ENCODE measurements around the gene N4BP2L1. TPM values are rescaled to one million over a fixed set of nuclear protein-coding genes. Genes with fewer than 3 reads are reported as not detected.

The N4BP2L1 gene
- polyA plus RNA-seq, 3 donors, result 50.9 to 82.5 (median 81.5) TPM

DNA sequence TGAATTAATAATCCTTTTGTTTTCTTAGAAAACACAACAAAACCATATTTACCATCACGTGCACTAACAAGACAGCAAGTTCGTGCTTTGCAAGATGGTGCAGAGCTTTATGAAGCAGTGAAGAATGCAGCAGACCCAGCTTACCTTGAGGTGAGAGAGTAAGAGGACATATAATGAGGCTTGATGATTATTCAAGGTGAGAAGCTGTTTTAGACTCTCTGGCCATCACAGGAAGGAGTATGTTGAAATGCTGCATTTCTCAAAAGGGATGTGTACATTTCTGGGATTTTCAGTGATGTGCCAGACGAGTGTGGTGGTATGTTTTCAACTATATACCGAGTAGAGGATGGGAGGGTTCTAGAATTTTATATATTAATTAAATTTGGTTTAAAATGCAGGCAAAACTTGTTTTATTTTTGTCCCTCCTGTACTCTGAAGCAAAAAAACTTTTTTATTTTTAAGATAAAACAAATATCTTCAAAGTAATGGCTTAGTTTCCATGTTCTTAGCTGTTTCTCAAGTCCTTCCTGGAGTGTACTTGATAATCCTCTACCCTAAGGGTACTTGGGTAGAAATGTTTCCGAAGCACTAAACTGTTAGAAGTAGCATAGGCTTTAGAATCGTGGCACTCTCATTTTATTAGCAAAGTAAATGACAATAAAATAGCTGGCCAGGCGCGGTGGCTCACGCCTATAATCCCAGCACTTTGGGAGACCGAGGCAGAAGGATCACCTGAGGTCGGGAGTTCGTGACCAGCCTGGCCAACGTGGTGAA lies 51.1 kb downstream of the N4BP2L1 start:
- Histone ChIP-seq H3K9me3 (replicated peaks in 1 of 2; ENCODE audit: control insufficient read depth in 1 of 2, insufficient read depth in 1 of 2, low read length in 2 of 2) (peaks cover 0 to 5% of the 10 kb centered on the region in 2 donors), H3K36me3 (replicated peaks in 1 of 2; ENCODE audit: control insufficient read depth in 1 of 2, insufficient read depth in 2 of 2, low read length in 2 of 2) (peaks cover 13 to 90% of the 10 kb centered on the region in 2 donors), H3K27ac (ENCODE audit: low read depth in 1 of 2, low read length in 2 of 2) (no peak overlapping the region), H3K79me2 (ENCODE audit: insufficient read depth, low read length) (no peaks in the 10 kb centered on the region), H3K4me3 (replicated peaks in 1 of 3; ENCODE audit: low read depth in 2 of 3, low read length in 3 of 3) (no peak overlapping the region), H4K20me1 (ENCODE audit: insufficient read depth, low read length) (no peaks in the 10 kb centered on the region), H3K9ac (ENCODE audit: insufficient read depth, low read length, poor library complexity, severe bottlenecking) (no peak overlapping the region), H3K4me2 (replicated peaks; ENCODE audit: extremely low read depth, low read length, poor library complexity, severe bottlenecking) (no peak overlapping the region), H3K4me1 (ENCODE audit: control insufficient read depth in 1 of 2, insufficient read depth in 2 of 2, low read length in 2 of 2) (no peaks in the 10 kb centered on the region), H2AFZ (ENCODE audit: insufficient read depth, low read depth, low read length, poor library complexity, severe bottlenecking) (no peak overlapping the region), H3K27me3 (ENCODE audit: control insufficient read depth in 2 of 2, insufficient read depth in 2 of 2, low read length in 2 of 2) (no peaks in the 10 kb centered on the region)
- H3K27me3 Mint-ChIP-seq (ENCODE audit: low read depth in 3 of 3), result no peaks in the 10 kb centered on the region
- no peaks in the 10 kb centered on the region for H3K4me1 Mint-ChIP-seq
- 84% methylated on average over 7 of the region's 13 CpGs for WGBS (ENCODE audit: insufficient coverage)
- no peak for DNase-seq
- intact Hi-C loops (cut with micrococcal nuclease), result no loop called here
- peaks cover 0 to 5% (median 3%) of the 10 kb centered on the region in 7 donors for H3K9me3 Mint-ChIP-seq
- peaks cover 40 to 50% of the 10 kb centered on the region in 2 donors for H3K36me3 Mint-ChIP-seq
- H3K4me3 Mint-ChIP-seq, result no peak overlapping the region
- TF ChIP-seq, protein P1, sequence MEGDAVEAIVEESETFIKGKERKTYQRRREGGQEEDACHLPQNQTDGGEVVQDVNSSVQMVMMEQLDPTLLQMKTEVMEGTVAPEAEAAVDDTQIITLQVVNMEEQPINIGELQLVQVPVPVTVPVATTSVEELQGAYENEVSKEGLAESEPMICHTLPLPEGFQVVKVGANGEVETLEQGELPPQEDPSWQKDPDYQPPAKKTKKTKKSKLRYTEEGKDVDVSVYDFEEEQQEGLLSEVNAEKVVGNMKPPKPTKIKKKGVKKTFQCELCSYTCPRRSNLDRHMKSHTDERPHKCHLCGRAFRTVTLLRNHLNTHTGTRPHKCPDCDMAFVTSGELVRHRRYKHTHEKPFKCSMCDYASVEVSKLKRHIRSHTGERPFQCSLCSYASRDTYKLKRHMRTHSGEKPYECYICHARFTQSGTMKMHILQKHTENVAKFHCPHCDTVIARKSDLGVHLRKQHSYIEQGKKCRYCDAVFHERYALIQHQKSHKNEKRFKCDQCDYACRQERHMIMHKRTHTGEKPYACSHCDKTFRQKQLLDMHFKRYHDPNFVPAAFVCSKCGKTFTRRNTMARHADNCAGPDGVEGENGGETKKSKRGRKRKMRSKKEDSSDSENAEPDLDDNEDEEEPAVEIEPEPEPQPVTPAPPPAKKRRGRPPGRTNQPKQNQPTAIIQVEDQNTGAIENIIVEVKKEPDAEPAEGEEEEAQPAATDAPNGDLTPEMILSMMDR (IDR thresholded peaks at IDR 0.05), result no peak
- no peak overlapping the region for H3K27ac Mint-ChIP-seq

DNA sequence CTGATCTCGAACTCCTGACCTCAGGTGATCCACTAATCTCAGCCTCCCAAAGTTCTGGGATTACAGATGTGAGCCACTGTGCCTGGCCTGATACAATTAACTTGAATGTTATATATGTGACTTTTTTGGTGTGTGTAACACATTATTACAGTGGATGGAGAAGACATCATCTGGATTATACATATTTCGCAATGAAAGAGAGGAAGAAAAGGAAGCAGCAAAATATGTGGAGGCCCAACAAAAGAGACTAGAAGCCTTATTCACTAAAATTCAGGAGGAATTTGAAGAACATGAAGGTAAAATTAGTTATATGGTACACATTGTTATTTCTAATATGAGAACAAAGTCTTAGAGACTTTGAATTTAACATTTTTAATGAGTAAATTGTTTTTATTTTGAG lies 57.1 kb downstream of the N4BP2L1 start:
- TF ChIP-seq, protein P1 (IDR thresholded peaks at IDR 0.05), result no peak
- no peaks in the 10 kb centered on the region for H3K27me3 Mint-ChIP-seq (ENCODE audit: low read depth in 3 of 3)
- Histone ChIP-seq H3K79me2 (ENCODE audit: insufficient read depth, low read length) (no peaks in the 10 kb centered on the region), H3K27ac (ENCODE audit: low read depth in 1 of 2, low read length in 2 of 2) (no peak overlapping the region), H3K4me1 (ENCODE audit: control insufficient read depth in 1 of 2, insufficient read depth in 2 of 2, low read length in 2 of 2) (no peaks in the 10 kb centered on the region), H4K20me1 (ENCODE audit: insufficient read depth, low read length) (no peaks in the 10 kb centered on the region), H3K27me3 (ENCODE audit: control insufficient read depth in 2 of 2, insufficient read depth in 2 of 2, low read length in 2 of 2) (no peaks in the 10 kb centered on the region), H3K4me3 (replicated peaks in 1 of 3; ENCODE audit: low read depth in 2 of 3, low read length in 3 of 3) (no peak overlapping the region), H3K9me3 (replicated peaks in 1 of 2; ENCODE audit: control insufficient read depth in 1 of 2, insufficient read depth in 1 of 2, low read length in 2 of 2) (peaks cover 0 to 5% of the 10 kb centered on the region in 2 donors), H2AFZ (ENCODE audit: insufficient read depth, low read depth, low read length, poor library complexity, severe bottlenecking) (no peak overlapping the region), H3K4me2 (replicated peaks; ENCODE audit: extremely low read depth, low read length, poor library complexity, severe bottlenecking) (no peak overlapping the region), H3K9ac (ENCODE audit: insufficient read depth, low read length, poor library complexity, severe bottlenecking) (no peak overlapping the region), H3K36me3 (replicated peaks in 1 of 2; ENCODE audit: control insufficient read depth in 1 of 2, insufficient read depth in 2 of 2, low read length in 2 of 2) (peaks cover 11 to 63% of the 10 kb centered on the region in 2 donors)
- H3K9me3 Mint-ChIP-seq, result peaks cover 0 to 5% (median 3%) of the 10 kb centered on the region in 7 donors
- intact Hi-C loops (cut with micrococcal nuclease), result no loop called here
- H3K27ac Mint-ChIP-seq, result no peak overlapping the region
- DNase-seq, result no peak
- WGBS (ENCODE audit: insufficient coverage), result no CpG with 5 or more reads among the region's 2 CpGs
- no peak overlapping the region for H3K4me3 Mint-ChIP-seq
- peaks cover 39 to 69% of the 10 kb centered on the region in 2 donors for H3K36me3 Mint-ChIP-seq
- peaks cover 2% of the 10 kb centered on the region for H3K4me1 Mint-ChIP-seq

All from CD14-positive monocyte (primary cell).